ENCODE data around the gene RNF224.

Gene RNF224

GRCh38 chr9:137215196-137215986, 11.9 kb upstream of the RNF224 start:
- no peak for DNase-seq (ENCODE audit: low spot score)

DNA sequence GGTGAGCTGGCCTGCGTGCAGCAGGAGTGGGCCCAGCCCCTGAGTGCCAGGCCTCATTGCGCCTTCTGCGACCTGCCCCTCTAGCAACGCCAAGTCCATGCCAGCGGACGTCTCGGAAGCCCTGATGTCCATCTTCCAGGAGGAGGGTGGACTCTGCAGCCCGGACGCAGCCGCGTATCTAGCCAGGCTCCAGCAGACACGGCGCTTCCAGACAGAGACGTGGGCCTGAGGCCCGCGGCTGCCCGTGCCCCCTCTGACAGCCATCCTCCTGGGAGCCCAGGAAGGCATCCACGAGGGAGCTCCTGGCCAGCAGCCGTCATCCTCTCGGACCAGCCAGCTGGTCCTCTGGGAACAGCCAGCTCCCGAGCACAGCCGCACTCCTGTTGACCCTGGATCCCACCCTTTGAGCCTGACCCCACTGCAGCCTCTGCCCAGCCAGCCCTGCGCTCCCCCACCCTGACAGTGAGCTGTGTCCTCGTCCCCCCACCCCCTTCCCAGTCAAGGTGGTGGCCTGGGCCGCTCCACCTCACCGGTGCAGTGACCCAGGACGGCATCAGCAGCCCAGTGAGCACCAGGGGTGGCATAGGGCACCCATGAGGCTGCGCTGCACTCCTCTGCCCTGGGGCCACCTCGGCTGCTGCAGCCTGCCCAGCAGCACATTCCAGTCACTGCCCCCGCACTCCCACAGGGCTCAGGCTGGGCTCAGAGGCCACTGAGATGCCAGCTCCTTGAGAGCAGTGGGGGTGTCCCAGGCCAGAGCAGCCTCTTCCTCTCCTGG, 10.9 kb upstream of the RNF224 start:
- DNase-seq (ENCODE audit: low spot score), result no peak

GRCh38 chr9:137217276-137218211, 9.8 kb upstream of the RNF224 start:
- DNase-seq (ENCODE audit: low spot score), result peak; percentile 75

- DNase-seq (ENCODE audit: low spot score), result no peak
Measured at GRCh38 chr9:137218212-137218753, 9.0 kb upstream of the RNF224 start.

- peak; percentile 47 for DNase-seq (ENCODE audit: low spot score)
Measured at GRCh38 chr9:137218754-137219271, 8.5 kb upstream of the RNF224 start.

- DNase-seq (ENCODE audit: low spot score), result no peak
Measured at GRCh38 chr9:137219757-137220316, 7.5 kb upstream of the RNF224 start.

GRCh38 chr9:137220317-137221094, 6.8 kb upstream of the RNF224 start:
- DNase-seq (ENCODE audit: low spot score), result no peak

- no peak for DNase-seq (ENCODE audit: low spot score)
Measured at GRCh38 chr9:137221095-137221505, 6.2 kb upstream of the RNF224 start.

DNA sequence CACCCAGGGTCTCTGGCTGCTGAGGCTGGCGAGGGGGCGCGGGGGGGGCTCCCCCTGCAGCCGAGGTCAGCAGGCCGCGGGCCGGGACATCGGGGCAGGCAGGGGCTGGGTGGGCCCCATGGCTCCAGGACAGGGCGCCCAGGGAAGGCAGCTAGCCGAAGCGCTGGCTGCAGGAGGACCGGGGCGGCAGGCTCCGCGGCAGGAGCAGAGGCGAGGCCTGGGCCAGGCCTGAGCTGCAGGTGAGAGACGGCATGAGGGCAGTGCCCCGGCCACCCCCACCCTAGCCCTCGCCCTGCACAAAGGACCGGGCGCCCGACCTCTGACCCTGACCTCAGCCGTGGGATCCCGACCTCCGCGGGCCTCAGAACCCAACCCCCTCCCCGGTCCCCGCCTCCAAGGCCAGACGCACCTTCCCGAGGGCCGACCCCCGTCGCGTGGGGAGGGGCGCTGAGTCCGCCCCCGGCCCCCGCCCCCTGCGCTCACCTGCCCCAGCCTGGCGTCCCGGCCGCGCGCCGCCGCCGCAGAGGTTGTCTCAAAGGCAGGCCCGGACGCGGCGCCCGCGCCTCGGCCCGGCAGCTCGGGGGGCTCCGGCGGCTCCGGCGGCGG, 5.7 kb upstream of the RNF224 start:
- no peak for DNase-seq (ENCODE audit: low spot score)

- DNase-seq (ENCODE audit: low spot score), result no peak
Measured at GRCh38 chr9:137222190-137223077, 4.9 kb upstream of the RNF224 start, which contains the start of gene RNF208. RNF208 (minus strand) TSS chr9:137222240; CDS start chr9:137221212, 1,028 bp downstream.

- peak; percentile 99 for DNase-seq (ENCODE audit: low spot score)
Measured at GRCh38 chr9:137223078-137223970, 4.0 kb upstream of the RNF224 start.

DNA sequence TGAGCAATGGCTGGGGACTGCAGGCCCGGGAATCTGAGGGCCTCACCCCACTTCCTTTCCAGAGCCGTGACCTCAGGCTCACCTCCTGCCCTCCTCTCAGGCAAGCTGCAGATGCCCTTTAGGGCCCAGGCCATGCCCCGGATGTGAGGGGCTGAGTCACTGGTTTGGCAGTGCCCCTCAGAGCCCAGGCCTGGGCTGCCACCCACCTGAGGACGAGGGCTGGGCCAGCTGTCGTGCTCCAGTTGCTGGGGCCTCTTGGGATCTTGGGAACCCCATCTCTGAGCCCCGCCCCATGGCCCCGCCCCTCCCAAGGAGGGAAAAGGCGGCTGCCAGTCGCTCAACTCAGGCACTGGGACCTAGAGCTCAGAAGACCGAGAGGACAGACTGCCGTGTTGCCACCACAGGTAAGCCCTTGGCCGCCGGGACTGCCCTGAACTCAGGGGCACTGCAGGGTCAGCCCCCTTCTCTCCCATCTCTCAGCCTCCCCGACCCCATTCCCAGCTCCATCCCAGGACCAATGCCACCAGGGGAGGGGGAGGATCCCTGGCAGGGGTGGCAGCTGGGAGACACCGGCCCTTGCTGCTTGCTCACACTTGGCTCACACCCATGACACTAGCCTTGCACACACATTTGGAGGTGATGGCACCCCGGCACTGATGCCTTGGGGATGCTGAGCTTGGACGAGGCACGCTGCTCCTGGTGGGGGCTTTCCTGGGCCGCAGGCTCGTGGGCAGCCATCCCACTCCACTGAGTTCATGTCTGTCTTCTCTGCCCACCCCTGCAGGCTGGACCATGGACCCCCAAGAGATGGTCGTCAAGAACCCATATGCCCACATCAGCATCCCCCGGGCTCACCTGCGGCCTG, 2.2 kb upstream of the RNF224 start, which contains the start of gene CYSRT1:
Gene CYSRT1 (plus strand): TSS at position 345 of the 865 bp plus-strand sequence. CDS start 448 bp downstream, at position 793.
- DNase-seq (ENCODE audit: low spot score), result no peak

DNA sequence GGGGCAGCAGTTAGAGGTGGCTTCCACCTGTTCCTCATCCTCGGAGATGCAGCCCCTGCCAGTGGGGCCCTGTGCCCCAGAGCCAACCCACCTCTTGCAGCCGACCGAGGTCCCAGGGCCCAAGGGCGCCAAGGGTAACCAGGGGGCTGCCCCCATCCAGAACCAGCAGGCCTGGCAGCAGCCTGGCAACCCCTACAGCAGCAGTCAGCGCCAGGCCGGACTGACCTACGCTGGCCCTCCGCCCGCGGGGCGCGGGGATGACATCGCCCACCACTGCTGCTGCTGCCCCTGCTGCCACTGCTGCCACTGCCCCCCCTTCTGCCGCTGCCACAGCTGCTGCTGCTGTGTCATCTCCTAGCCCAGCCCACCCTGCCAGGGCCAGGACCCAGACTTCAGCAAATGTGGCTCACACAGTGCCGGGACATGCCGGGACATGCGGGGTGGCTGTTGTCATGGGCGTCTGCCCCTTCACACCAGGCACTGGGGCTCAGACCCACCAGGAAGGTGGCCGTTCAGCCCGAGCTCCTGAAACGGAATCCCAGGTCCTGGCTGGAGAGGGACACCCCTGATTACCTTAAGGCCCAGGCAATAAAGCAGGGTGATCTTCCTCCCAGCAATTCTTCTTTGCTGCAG, 1.5 kb upstream of the RNF224 start:
- no peak for DNase-seq (ENCODE audit: low spot score)

GRCh38 chr9:137226338-137227053, 806 bp upstream of the RNF224 start:
- peak; percentile 92 for DNase-seq (ENCODE audit: low spot score)

- DNase-seq (ENCODE audit: low spot score), result no peak
Measured at GRCh38 chr9:137227853-137228505, 677 bp downstream of the RNF224 start.
